A673 (cell line): ENCODE measurements around the gene LBH.

ENCODE experiments used
- CTCF ChIP-seq: fragments of 300-800, 200-600 bp; sonication (generic); conservative IDR thresholded peaks from 2 replicates; pipeline ENCODE4 v1.5.1; 2017; ENCODE audit warnings: low read depth, mild to moderate bottlenecking, antibody characterized with exemption, low read length, moderate library complexity, mixed read lengths
- EZH2 ChIP-seq: fragments of 200-600 bp; sonication (generic); IDR thresholded peaks from 2 replicates; pipeline ENCODE4 v1.6.1; 2017; ENCODE audit warnings: borderline replicate concordance, low read depth, mild to moderate bottlenecking, mixed read lengths, antibody characterized with exemption, low read length; ENCODE audit not compliant: poor library complexity, severe bottlenecking

DNA sequence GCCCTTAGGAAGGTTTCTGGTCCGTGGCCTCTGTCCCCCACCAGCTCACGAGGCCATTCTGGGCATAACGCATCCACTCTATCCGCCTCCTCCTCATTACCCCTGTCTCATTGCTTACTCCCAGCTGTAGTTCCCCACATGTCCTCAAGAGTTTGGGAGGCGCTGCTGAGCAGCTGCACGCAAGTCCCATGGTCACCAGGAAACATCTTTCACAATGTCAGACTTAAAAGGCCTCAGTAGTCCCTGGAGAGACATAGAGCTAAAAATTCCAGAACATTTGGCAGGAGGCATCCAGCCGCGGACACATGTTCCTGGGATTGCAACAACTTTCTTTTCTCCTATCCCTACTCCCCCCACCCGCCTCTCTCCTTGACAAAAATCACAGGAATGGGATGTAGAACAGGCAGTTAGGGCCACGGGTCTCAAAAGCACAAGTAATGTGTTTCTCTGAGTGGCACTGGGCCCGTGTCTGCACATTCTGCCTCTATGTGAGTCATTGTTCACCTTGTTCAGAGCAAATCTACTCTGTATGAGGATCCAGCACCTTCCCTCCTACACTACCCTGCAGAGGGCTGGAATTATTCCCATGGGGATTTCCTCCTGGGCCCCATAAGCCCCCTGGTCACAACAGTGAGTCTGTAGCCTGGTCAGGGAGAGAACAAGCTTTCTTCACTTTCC is 8.1 kb downstream of the LBH start:
- TF ChIP-seq CTCF (peak; percentile 95), EZH2 (no peak)
